CD4-positive, alpha-beta T cell treated with Interleukin-15 for 4 hours (primary cell): ENCODE measurements around the gene NFATC2.

Experiments
- DNase-seq: peaks from one replicate; pipeline ENCODE4 v3.0.0-alpha.2; 2020; ENCODE audit warnings: low spot score

Gene NFATC2

GRCh38 chr20:51513545-51513944 lies 29.0 kb downstream of the NFATC2 start:
- no peak for DNase-seq

- no peak for DNase-seq
Measured at GRCh38 chr20:51512645-51513044, 29.9 kb downstream of the NFATC2 start.

- no peak for DNase-seq
Measured at GRCh38 chr20:51511861-51512619, 30.5 kb downstream of the NFATC2 start.

- no peak for DNase-seq
Measured at GRCh38 chr20:51510936-51511605, 31.4 kb downstream of the NFATC2 start.

- no peak for DNase-seq
Measured at GRCh38 chr20:51510169-51510568, 32.4 kb downstream of the NFATC2 start.

- no peak for DNase-seq
Measured at GRCh38 chr20:51509208-51509607, 33.3 kb downstream of the NFATC2 start.

GRCh38 chr20:51508780-51509179 lies 33.7 kb downstream of the NFATC2 start:
- no peak for DNase-seq

GRCh38 chr20:51508158-51508557 lies 34.4 kb downstream of the NFATC2 start:
- DNase-seq = no peak

- no peak for DNase-seq
Measured at GRCh38 chr20:51507216-51508036, 35.1 kb downstream of the NFATC2 start.

GRCh38 chr20:51506527-51507215 lies 35.8 kb downstream of the NFATC2 start:
- no peak for DNase-seq

- no peak for DNase-seq
Measured at GRCh38 chr20:51505566-51505965, 37.0 kb downstream of the NFATC2 start.

GRCh38 chr20:51503376-51503775 lies 39.1 kb downstream of the NFATC2 start:
- DNase-seq = no peak

GRCh38 chr20:51500936-51501335 lies 41.6 kb downstream of the NFATC2 start:
- DNase-seq = peak; percentile 79

GRCh38 chr20:51500311-51500710 lies 42.2 kb downstream of the NFATC2 start:
- peak; percentile 82 for DNase-seq

GRCh38 chr20:51498765-51499540 lies 43.6 kb downstream of the NFATC2 start:
- DNase-seq = no peak

- peak; percentile 35 for DNase-seq
Measured at GRCh38 chr20:51497542-51498467, 44.7 kb downstream of the NFATC2 start.

GRCh38 chr20:51496964-51497363 lies 45.6 kb downstream of the NFATC2 start:
- no peak for DNase-seq

GRCh38 chr20:51495921-51496545 lies 46.5 kb downstream of the NFATC2 start:
- DNase-seq = no peak

GRCh38 chr20:51495291-51495690 lies 47.2 kb downstream of the NFATC2 start:
- no peak for DNase-seq
